SW 1271 (cell line): ENCODE results near the gene KAZN.
"Not testable (repeated sequence)": the region's sequence is repeated elsewhere in the genome, so short reads cannot be mapped to it uniquely, and the experiment has no call there.

ENCODE experiments used
- DNase-seq, 2 experiments: peaks; one replicate each; lab custom pipeline; 2025; lab: John Stamatoyannopoulos, UW

Gene KAZN

GRCh38 chr1:15110867-15111230 lies 512.4 kb downstream of the KAZN start:
- DNase-seq: no peak

GRCh38 chr1:15113146-15113545 lies 514.7 kb downstream of the KAZN start:
- no peak for DNase-seq

GRCh38 chr1:15114884-15115283 lies 516.4 kb downstream of the KAZN start:
- no peak for DNase-seq

GRCh38 chr1:15115542-15116330 lies 517.3 kb downstream of the KAZN start:
- DNase-seq: no peak

GRCh38 chr1:15116966-15117365 lies 518.5 kb downstream of the KAZN start:
- no peak for DNase-seq

GRCh38 chr1:15117671-15118325 lies 519.3 kb downstream of the KAZN start:
- DNase-seq: no peak

GRCh38 chr1:15118579-15118978 lies 520.1 kb downstream of the KAZN start:
- DNase-seq: no peak

- DNase-seq: no peak
Observed at GRCh38 chr1:15120251-15120945, 521.9 kb downstream of the KAZN start.

GRCh38 chr1:15122331-15122730 lies 523.8 kb downstream of the KAZN start:
- no peak for DNase-seq

- no peak for DNase-seq
Observed at GRCh38 chr1:15123270-15123669, 524.8 kb downstream of the KAZN start.

GRCh38 chr1:15123925-15124324 lies 525.4 kb downstream of the KAZN start:
- no peak for DNase-seq

GRCh38 chr1:15124362-15125100 lies 526.0 kb downstream of the KAZN start:
- DNase-seq: no peak

- no peak for DNase-seq
Observed at GRCh38 chr1:15125101-15125745, 526.7 kb downstream of the KAZN start.

- no peak for DNase-seq
Observed at GRCh38 chr1:15128077-15128476, 529.6 kb downstream of the KAZN start.

GRCh38 chr1:15128520-15129313 lies 530.2 kb downstream of the KAZN start:
- DNase-seq: peak in 1 of 2 experiments; percentile 36

- DNase-seq: no peak
Observed at GRCh38 chr1:15129944-15130343, 531.5 kb downstream of the KAZN start.

- no peak for DNase-seq
Observed at GRCh38 chr1:15130607-15131006, 532.1 kb downstream of the KAZN start.

GRCh38 chr1:15132965-15133364 lies 534.5 kb downstream of the KAZN start:
- no peak for DNase-seq

- DNase-seq: no peak
Observed at GRCh38 chr1:15134285-15134684, 535.8 kb downstream of the KAZN start.

GRCh38 chr1:15135604-15136003 lies 537.1 kb downstream of the KAZN start:
- DNase-seq: not testable (repeated sequence)

- no peak for DNase-seq
Observed at GRCh38 chr1:15137809-15138208, 539.3 kb downstream of the KAZN start.
